K562 (cell line): ENCODE results near the gene ZNF672. TPM values are rescaled to one million over a fixed set of nuclear protein-coding genes. Genes with fewer than 3 reads are reported as not detected.

Experiments
- ATAC-seq: fragments of 200-7000 bp; cut with Tn5 transposase; 3 replicates; pipeline ENCODE4 v1.9.1; 2020; ENCODE audit warnings: moderate library complexity
- BruUV-seq: library from RNA; stranded (reverse); fragments of 400-500 nt; replicated peaks from 2 replicates; lab custom pipeline; 2021; lab: Mats Ljungman, UMichigan
- CTCF ChIA-PET: fragments of 300-600 bp; formaldehyde crosslinking; extraction: SDS; loops from one replicate; lab custom pipeline; 2021; ENCODE audit warnings: low intra/inter-chr PET ratio; lab: Yijun Ruan, JAX
- POLR2A ChIA-PET: fragments of 300-600, 350-650 bp; sonication (Branson Sonifier 250); formaldehyde crosslinking; extraction: SDS; loops from one replicate; lab custom pipeline; 2021; ENCODE audit warnings: antibody characterized with exemption, inconsistent platforms; lab: Yijun Ruan, JAX
- DNase-seq, 4 experiments: peaks; one replicate each; pipeline versions ENCODE4 v3.0.0 to v3.0.0-alpha.2; 2011 to 2018; ENCODE audit warnings: low spot score in 3 of 4, mixed read lengths in 3 of 4; ENCODE audit errors: extremely low read depth in 1 of 4
- FAIRE-seq: peaks from 2 replicates; lab custom pipeline; 2011; peaks lifted over from hg19 to GRCh38; lab: Jason Lieb, UNC
- H2AFZ ChIP-seq: 2 replicates; pipeline ENCODE4 v1.6.0; 2011; ENCODE audit warnings: low read depth, low read length, control low read depth, inconsistent platforms
- H3K27ac ChIP-seq: fragments of 200-600 bp; 3 replicates; pipeline ENCODE4 v1.8.0; 2011; ENCODE audit warnings: low read depth, mild to moderate bottlenecking, control low read depth, inconsistent platforms, low read length, moderate library complexity, mixed read lengths; ENCODE audit errors: extremely low read depth
- H3K27me3 ChIP-seq, 2 experiments: fragments of 300-600 bp in 1 of 2; 2 replicates in 1 of 2; 3 replicates in 1 of 2; pipeline versions ENCODE4 v1.6.0 to v1.8.0; 2011; ENCODE audit warnings: inconsistent platforms in 2 of 2, low read length in 2 of 2, mild to moderate bottlenecking in 1 of 2, mixed read lengths in 1 of 2, moderate library complexity in 1 of 2; ENCODE audit not compliant: control insufficient read depth in 2 of 2, insufficient read depth in 2 of 2
- H3K36me3 ChIP-seq: fragments of 300-600 bp; 3 replicates; pipeline ENCODE4 v1.8.0; 2011; ENCODE audit warnings: mild to moderate bottlenecking, low read length, inconsistent platforms; ENCODE audit not compliant: control insufficient read depth, insufficient read depth
- H3K4me1 ChIP-seq, 2 experiments: fragments of 200-600 bp in 1 of 2; replicated peaks in 1 of 2; 2 replicates in 1 of 2; 3 replicates in 1 of 2; pipeline versions ENCODE4 v1.5.1 to v1.8.0; 2011; ENCODE audit warnings: inconsistent platforms in 2 of 2, low read length in 2 of 2, mild to moderate bottlenecking in 1 of 2, mixed read lengths in 1 of 2, moderate library complexity in 1 of 2; ENCODE audit not compliant: control insufficient read depth in 2 of 2, insufficient read depth in 2 of 2
- H3K4me2 ChIP-seq: 2 replicates; pipeline ENCODE4 v1.6.1; 2011; ENCODE audit warnings: low read length, control low read depth, inconsistent platforms, mixed read lengths; ENCODE audit not compliant: insufficient read depth
- H3K4me3 ChIP-seq: fragments of 200-600 bp; sonication (generic), shearing (Covaris generic); 2 replicates; pipeline ENCODE4 v1.5.1; 2016; ENCODE audit warnings: control low read depth, inconsistent platforms
- H3K79me2 ChIP-seq: fragments of 200-600 bp; 3 replicates; pipeline ENCODE4 v1.8.0; 2011; ENCODE audit warnings: low read length, inconsistent platforms; ENCODE audit not compliant: control insufficient read depth, insufficient read depth
- H3K9ac ChIP-seq, 2 experiments: 2 replicates each; pipeline versions ENCODE4 v1.6.0 to v1.6.1; 2011; ENCODE audit warnings: low read depth in 2 of 2, low read length in 2 of 2, control low read depth in 1 of 2, inconsistent platforms in 1 of 2, mild to moderate bottlenecking in 1 of 2, mixed read lengths in 1 of 2; ENCODE audit not compliant: insufficient read depth in 1 of 2
- H3K9me1 ChIP-seq: one replicate; pipeline ENCODE4 v1.6.0; 2011; ENCODE audit warnings: inconsistent platforms, mild to moderate bottlenecking, low read length, moderate library complexity; ENCODE audit not compliant: control insufficient read depth, insufficient read depth
- H3K9me3 ChIP-seq: replicated peaks from 2 replicates; pipeline ENCODE4 v1.5.1; 2011; ENCODE audit warnings: low read depth, low read length, inconsistent platforms; ENCODE audit not compliant: control insufficient read depth, insufficient read depth
- H4K20me1 ChIP-seq: replicated peaks from 2 replicates; pipeline ENCODE4 v1.6.1; 2011; ENCODE audit warnings: low read length, inconsistent platforms, mixed read lengths; ENCODE audit not compliant: control insufficient read depth, insufficient read depth
- PPARD ChIP-seq: fragments of 250-450 bp; sonication (Bioruptor Pico); IDR thresholded peaks from 2 replicates; pipeline ENCODE4 v1.8.0; 2022; ENCODE audit warnings: inconsistent platforms, mild to moderate bottlenecking, moderate library complexity
- SREBF1 ChIP-seq: fragments of 150-350 bp; IDR thresholded peaks from 2 replicates; pipeline ENCODE4 v1.6.1; 2014; ENCODE audit warnings: antibody characterized with exemption, low read depth, low read length, borderline replicate concordance
- STAT5B ChIP-seq: fragments of 250-450 bp; sonication (Bioruptor Pico); IDR thresholded peaks from 2 replicates; pipeline ENCODE4 v1.8.0; 2021; ENCODE audit warnings: mild to moderate bottlenecking, inconsistent platforms
- ZNF165 ChIP-seq: fragments of 250-450 bp; sonication (Bioruptor Pico); IDR thresholded peaks from 2 replicates; pipeline ENCODE4 v1.4.0; 2020; ENCODE audit warnings: borderline replicate concordance
- WGBS: fragments of 100-300 bp; shearing (Covaris generic); methylation state at CpG from one replicate; pipeline ENCODE4 v1.1.6; 2016; ENCODE audit warnings: low coverage, mixed read lengths; ENCODE audit not compliant: insufficient coverage; ENCODE audit errors: missing lambda C conversion rate; 5-methylcytosine and 5-hydroxymethylcytosine counted together
- in situ Hi-C: fragments of 300-500 bp; cut with MboI; formaldehyde crosslinking; loops from 4 replicates; pipeline ENCODE4 v1.15.0; 2018; ENCODE audit warnings: inconsistent platforms, mixed read lengths
- intact Hi-C: fragments of 100-400 bp; cut with micrococcal nuclease; formaldehyde crosslinking; loops from 2 replicates; pipeline ENCODE4 v1.14.2; 2022
- polyA plus RNA-seq, 8 experiments: library from polyadenylated mRNA; depleted of rRNA in 4 of 8; stranded (reverse) in 5 of 8; unstranded in 3 of 8; fragments of >200 nt; fragmentation: Nextera tagmentation in 2 of 8; fragmentation: Illumina TruSeq in 1 of 8; extraction: Ambion mirVana in 2 of 8; extraction: Trizol in 1 of 8; gene quantifications; 2 replicates each; pipeline versions ENCODE4 v1.2.1 to v1.2.3, GENCODE V29; 2011 to 2014; ENCODE audit warnings: inconsistent platforms in 1 of 8, missing spikeins in 1 of 8
- total RNA-seq, 7 experiments: library from RNA; depleted of rRNA in 6 of 7; stranded (reverse); fragments of >200 nt in 6 of 7; fragmentation: Illumina TruSeq in 2 of 7; extraction: Trizol in 2 of 7; gene quantifications; 2 replicates each; pipeline versions ENCODE4 v1.2.1 to v1.2.3, GENCODE V29; 2011 to 2021; ENCODE audit warnings: low replicate concordance in 1 of 7
- TF ChIP-seq, protein P1 (sequence below): fragments of 450-650 bp; IDR thresholded peaks from 2 replicates; pipeline ENCODE4 v1.6.1; 2016; ENCODE audit warnings: missing biosample characterization, missing genetic modification characterization

ZNF672 gene
- total and polyA plus RNA-seq, 9 of the 15 experiments (the other 6 are each of a cell fraction or from before 2014, with no cell fraction given) = 1.9 to 57.9 (median 24.1) TPM

DNA sequence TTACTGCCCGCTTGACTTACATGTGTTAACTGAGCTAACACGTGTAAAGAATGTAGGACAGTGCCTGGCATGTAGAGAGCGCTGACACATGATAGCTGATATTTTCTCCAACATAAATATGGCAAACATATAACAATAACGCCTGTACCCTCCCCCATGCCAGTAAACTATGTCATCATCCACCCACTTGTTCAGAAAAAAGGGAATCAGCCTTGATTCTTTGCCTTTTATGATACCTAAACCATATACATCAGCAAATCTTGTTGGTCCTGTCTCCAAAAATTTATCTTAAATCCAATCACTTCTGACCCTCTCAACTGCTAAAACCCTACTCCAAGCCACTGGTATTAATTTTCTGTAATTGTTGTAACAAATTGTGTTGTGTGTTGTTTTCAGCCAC lies 22.0 kb downstream of the ZNF672 start (continued):
- TF ChIP-seq, protein P1, sequence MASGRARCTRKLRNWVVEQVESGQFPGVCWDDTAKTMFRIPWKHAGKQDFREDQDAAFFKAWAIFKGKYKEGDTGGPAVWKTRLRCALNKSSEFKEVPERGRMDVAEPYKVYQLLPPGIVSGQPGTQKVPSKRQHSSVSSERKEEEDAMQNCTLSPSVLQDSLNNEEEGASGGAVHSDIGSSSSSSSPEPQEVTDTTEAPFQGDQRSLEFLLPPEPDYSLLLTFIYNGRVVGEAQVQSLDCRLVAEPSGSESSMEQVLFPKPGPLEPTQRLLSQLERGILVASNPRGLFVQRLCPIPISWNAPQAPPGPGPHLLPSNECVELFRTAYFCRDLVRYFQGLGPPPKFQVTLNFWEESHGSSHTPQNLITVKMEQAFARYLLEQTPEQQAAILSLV (tag) = 0 out of 2 replicates have a peak, but pooled peaks have one; percentile 14

DNA sequence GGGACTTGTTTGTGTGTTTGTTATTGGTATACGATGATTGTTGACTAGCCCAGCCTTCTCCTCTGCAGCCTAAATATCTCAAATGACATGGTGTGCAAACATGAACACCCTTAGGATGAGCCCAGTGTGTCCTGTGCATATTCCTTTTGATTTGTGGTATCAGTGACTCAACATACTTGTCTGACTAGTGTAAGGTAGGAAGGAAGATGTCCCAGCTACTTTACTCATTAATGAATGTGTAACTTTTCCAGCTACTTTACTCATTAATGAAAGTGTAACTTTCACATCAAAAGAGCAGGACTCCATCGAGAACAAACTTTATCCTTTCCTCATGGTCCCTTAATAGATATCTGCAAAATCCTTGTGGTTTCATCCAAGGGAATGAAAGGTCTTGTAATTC lies 23.6 kb downstream of the ZNF672 start:
- FAIRE-seq (no peak), DNase-seq (no peak), ATAC-seq (no peak)
- in situ Hi-C loops (no loop called here), intact Hi-C loops (no loop called here)
- Histone ChIP-seq H3K4me3 (no peak overlapping the region), H3K4me1 (peaks cover 34 to 39% of the 10 kb centered on the region in 2 experiments), H3K27me3 (no peaks in the 10 kb centered on the region), H4K20me1 (no peaks in the 10 kb centered on the region), H3K27ac (no peak overlapping the region), H3K36me3 (peaks cover 9% of the 10 kb centered on the region), H3K4me2 (no peak overlapping the region), H2AFZ (no peak overlapping the region), H3K9ac (no peak overlapping the region), H3K9me1 (no peaks in the 10 kb centered on the region), H3K79me2 (peaks cover 26% of the 10 kb centered on the region), H3K9me3 (no peaks in the 10 kb centered on the region)
- POLR2A ChIA-PET = interaction anchor here (0.6 to 7.2 kb wide), 3 partner anchors 11 to 62 kb away, joined by 3 to 71 read pairs (median 4); no protein-coding TSS in a partner anchor
- no TSS peak for BruUV-seq
- TF ChIP-seq PPARD (CRISPR knock-in tag) (0 out of 2 replicates have a peak, but pooled peaks have one; percentile 6), STAT5B (CRISPR knock-in tag) (no peak), ZNF165 (CRISPR knock-in tag) (no peak), SREBF1 (no peak)
- 59% methylated on average over 2 of the region's 2 CpGs for WGBS
- CTCF ChIA-PET = no interaction called here
